SK-N-SH (cell line): Measurements from ENCODE around the gene FYCO1. TPM values are rescaled to one million over a fixed set of nuclear protein-coding genes. Genes with fewer than 3 reads are reported as not detected.

Experiments used
- CTCF ChIA-PET: fragments of 300-600, 350-600 bp; formaldehyde crosslinking; extraction: SDS; loops from one replicate; lab custom pipeline; 2021; lab: Yijun Ruan, JAX
- POLR2A ChIA-PET: fragments of 350-600 bp; sonication (Branson Sonifier 250); formaldehyde crosslinking; extraction: SDS; loops from one replicate; lab custom pipeline; 2020; ENCODE audit warnings: antibody characterized with exemption, inconsistent platforms; lab: Yijun Ruan, JAX
- DNase-seq: peaks from one replicate; pipeline ENCODE4 v3.0.0; 2012
- H2AFZ ChIP-seq: fragments of 200-600 bp; sonication (generic); 2 replicates; pipeline ENCODE4 v1.8.1; 2016; ENCODE audit warnings: antibody characterized with exemption, mild to moderate bottlenecking, low read depth
- H3F3A ChIP-seq: fragments of 200-600 bp; sonication (generic); replicated peaks from 2 replicates; pipeline ENCODE3; 2016; ENCODE audit warnings: antibody characterized with exemption, mild to moderate bottlenecking; ENCODE audit not compliant: insufficient read depth
- H3K27ac ChIP-seq, 2 experiments: fragments of 200-500 bp in 1 of 2; fragments of 200-600 bp in 1 of 2; sonication (Bioruptor generic) in 1 of 2; sonication (generic), shearing (Covaris generic) in 1 of 2; 2 replicates each; pipeline versions ENCODE4 v1.5.1 to v1.6.1; 2014 to 2016; ENCODE audit warnings: low read depth in 2 of 2, inconsistent platforms in 1 of 2, low read length in 1 of 2, mild to moderate bottlenecking in 1 of 2, mixed read lengths in 1 of 2
- H3K27me3 ChIP-seq: fragments of 200-600 bp; sonication (generic), shearing (Covaris generic); 2 replicates; pipeline ENCODE4 v1.6.1; 2016; ENCODE audit warnings: mixed run types; ENCODE audit not compliant: insufficient read depth
- H3K36me3 ChIP-seq, 2 experiments: fragments of 200-500 bp in 1 of 2; fragments of 200-600 bp in 1 of 2; sonication (Bioruptor generic) in 1 of 2; sonication (generic) in 1 of 2; replicated peaks in 1 of 2; 2 replicates each; pipeline versions ENCODE3 to v1.5.1; 2014 to 2016; ENCODE audit warnings: low read length in 1 of 2, mild to moderate bottlenecking in 1 of 2; ENCODE audit not compliant: insufficient read depth in 2 of 2, control insufficient read depth in 1 of 2
- H3K4me1 ChIP-seq, 2 experiments: fragments of 200-500 bp in 1 of 2; fragments of 200-600 bp in 1 of 2; sonication (Bioruptor generic) in 1 of 2; sonication (generic), shearing (Covaris generic) in 1 of 2; 2 replicates each; pipeline versions ENCODE4 v1.5.1 to v1.6.1; 2014 to 2016; ENCODE audit warnings: low read depth in 1 of 2, low read length in 1 of 2, mixed run types in 1 of 2; ENCODE audit not compliant: insufficient read depth in 2 of 2, control insufficient read depth in 1 of 2
- H3K4me2 ChIP-seq: fragments of 200-600 bp; sonication (generic), shearing (Covaris generic); 2 replicates; pipeline ENCODE4 v1.6.1; 2017; ENCODE audit warnings: mixed run types
- H3K4me3 ChIP-seq, 2 experiments: fragments of 200-500 bp in 1 of 2; fragments of 200-600 bp in 1 of 2; sonication (Bioruptor generic) in 1 of 2; sonication (generic), shearing (Covaris generic) in 1 of 2; 2 replicates each; pipeline versions ENCODE4 v1.5.1 to v1.8.1; 2014 to 2016; ENCODE audit warnings: low read depth in 2 of 2, inconsistent platforms in 1 of 2, low read length in 1 of 2, mild to moderate bottlenecking in 1 of 2, mixed read lengths in 1 of 2, moderate library complexity in 1 of 2
- H3K79me2 ChIP-seq: fragments of 200-600 bp; sonication (generic); 2 replicates; pipeline ENCODE4 v1.8.1; 2017; ENCODE audit warnings: mild to moderate bottlenecking; ENCODE audit not compliant: insufficient read depth
- H3K9ac ChIP-seq: fragments of 200-600 bp; sonication (generic); 2 replicates; pipeline ENCODE4 v1.6.1; 2017; ENCODE audit warnings: mixed run types
- H3K9me2 ChIP-seq: fragments of 200-600 bp; sonication (generic); 2 replicates; pipeline ENCODE4 v1.6.1; 2017; ENCODE audit warnings: mixed run types
- H3K9me3 ChIP-seq: fragments of 200-600 bp; sonication (generic); 2 replicates; pipeline ENCODE4 v1.6.1; 2017; ENCODE audit warnings: mixed run types, mild to moderate bottlenecking, moderate library complexity
- H4K20me1 ChIP-seq: fragments of 200-600 bp; sonication (generic); 2 replicates; pipeline ENCODE4 v1.6.1; 2017; ENCODE audit warnings: mild to moderate bottlenecking, mixed run types; ENCODE audit not compliant: insufficient read depth
- ELF1 ChIP-seq: IDR thresholded peaks from 2 replicates; pipeline ENCODE4 v1.4.0; 2012
- EP300 ChIP-seq, 2 experiments: IDR thresholded peaks; 2 replicates each; pipeline versions ENCODE4 v1.4.0 to v1.6.1; 2012; ENCODE audit warnings: borderline replicate concordance in 1 of 2, low read depth in 1 of 2, low read length in 1 of 2
- FOSL2 ChIP-seq: IDR thresholded peaks from 2 replicates; pipeline ENCODE4 v1.4.0; 2012; ENCODE audit warnings: low read depth, mild to moderate bottlenecking, moderate library complexity, borderline replicate concordance
- FOXM1 ChIP-seq: IDR thresholded peaks from 2 replicates; pipeline ENCODE4 v1.4.0; 2012; ENCODE audit warnings: low read depth, mild to moderate bottlenecking
- GABPA ChIP-seq: IDR thresholded peaks from 2 replicates; pipeline ENCODE4 v1.4.0; 2012; ENCODE audit warnings: low read depth, mild to moderate bottlenecking
- JUND ChIP-seq: IDR thresholded peaks from 2 replicates; pipeline ENCODE4 v1.4.0; 2012
- MAX ChIP-seq: IDR thresholded peaks from 2 replicates; pipeline ENCODE4 v1.4.0; 2012; ENCODE audit warnings: low read depth
- NRF1 ChIP-seq: IDR thresholded peaks from 2 replicates; pipeline ENCODE4 v1.6.1; 2012; ENCODE audit warnings: low read depth, mild to moderate bottlenecking, low read length
- POLR2AphosphoS5 ChIP-seq: IDR thresholded peaks from 2 replicates; pipeline ENCODE4 v1.6.1; 2012; ENCODE audit warnings: low read depth, low read length
- RAD21 ChIP-seq: IDR thresholded peaks from 2 replicates; pipeline ENCODE4 v1.6.1; 2012; ENCODE audit warnings: mild to moderate bottlenecking, low read length
- SIN3A ChIP-seq: IDR thresholded peaks from 2 replicates; pipeline ENCODE4 v1.6.1; 2012; ENCODE audit warnings: low read depth, mild to moderate bottlenecking, low read length, moderate library complexity, borderline replicate concordance
- SMC3 ChIP-seq: IDR thresholded peaks from 2 replicates; pipeline ENCODE4 v1.6.1; 2012; ENCODE audit warnings: low read depth, low read length, improper control_type of control experiment
- TAF1 ChIP-seq: IDR thresholded peaks from 2 replicates; pipeline ENCODE4 v1.6.1; 2012; ENCODE audit warnings: low read depth, mild to moderate bottlenecking, low read length, moderate library complexity, borderline replicate concordance
- USF2 ChIP-seq: fragments of 150-350 bp; IDR thresholded peaks from 2 replicates; pipeline ENCODE4 v1.6.1; 2017; ENCODE audit warnings: antibody characterized with exemption, low read length, low read depth, borderline replicate concordance
- YY1 ChIP-seq: IDR thresholded peaks from 2 replicates; pipeline ENCODE4 v1.4.0; 2012; ENCODE audit warnings: low read depth, mild to moderate bottlenecking
- ZBTB33 ChIP-seq: IDR thresholded peaks from 2 replicates; pipeline ENCODE4 v1.4.0; 2012; ENCODE audit warnings: low read depth, borderline replicate concordance
- WGBS: methylation state at CpG from one replicate; pipeline ENCODE4 v1.1.6; 2017; ENCODE audit warnings: low lambda C conversion rate; 5-methylcytosine and 5-hydroxymethylcytosine counted together
- polyA plus RNA-seq, 3 experiments: library from polyadenylated mRNA; depleted of rRNA; stranded (reverse); fragments of >200 nt; gene quantifications; 2 replicates each; pipeline ENCODE4 v1.2.3, GENCODE V29; 2012

The FYCO1 gene
- polyA plus RNA-seq, 1 of the 3 experiments (the other 2 are of a cell fraction): 5.5 TPM

GRCh38 chr3:45922950-45923590 is 72.6 kb downstream of the FYCO1 start (continued):
- TF ChIP-seq SIN3A (no peak), ELF1 (no peak), TAF1 (no peak)
- TF ChIP-seq, all 33 proteins: peak for 0

- Histone ChIP-seq H3K4me3 (no peak overlapping the region), H3K36me3 (peaks cover 7 to 19% of the 10 kb centered on the region in 2 experiments), H4K20me1 (no peaks in the 10 kb centered on the region), H3K9ac (no peak overlapping the region), H3F3A (peaks cover 4% of the 10 kb centered on the region), H2AFZ (no peak overlapping the region), H3K9me2 (no peaks in the 10 kb centered on the region), H3K27me3 (no peaks in the 10 kb centered on the region), H3K4me1 (no peaks in the 10 kb centered on the region), H3K79me2 (no peaks in the 10 kb centered on the region), H3K9me3 (no peaks in the 10 kb centered on the region), H3K4me2 (no peak overlapping the region), H3K27ac (no peak overlapping the region)
- ChIA-PET POLR2A (interaction anchor here (0.5 kb wide), 1 partner anchor 280 kb away, joined by 3 read pairs; no protein-coding TSS in a partner anchor), CTCF (interaction anchor here (0.9 to 5.6 kb wide), 4 partner anchors 13 to 161 kb away, joined by 3 to 31 read pairs (median 10); no protein-coding TSS in a partner anchor)
- 94% methylated on average over 3 of the region's 3 CpGs for WGBS
- TF ChIP-seq FOXM1 (no peak), RAD21 (no peak), ZBTB33 (no peak), EP300 (IDR thresholded peaks at IDR 0.05; ENCODE audit: borderline replicate concordance in 1 of 2, low read depth in 1 of 2, low read length in 1 of 2) (no peak), TAF1 (no peak), YY1 (no peak), POLR2AphosphoS5 (no peak), USF2 (no peak), ELF1 (no peak), GABPA (no peak), JUND (no peak), MAX (no peak), SMC3 (no peak), FOSL2 (no peak), NRF1 (no peak)
- no peak for DNase-seq
Measured at GRCh38 chr3:45922039-45922326, 73.6 kb downstream of the FYCO1 start.
